GM18519 (cell line): ENCODE data around the gene HLA-DPB1.
"Not testable (repeated sequence)": the region's sequence is repeated elsewhere in the genome, so short reads cannot be mapped to it uniquely, and the experiment has no call there.

Experiments
- ATAC-seq: cut with Tn5 transposase; IDR thresholded peaks from one replicate; pipeline ENCODE4 v1.9.1; 2021; ENCODE audit warnings: mild to moderate bottlenecking, moderate library complexity; ENCODE audit not compliant: unreplicated experiment, low FRiP score

HLA-DPB1 gene

GRCh38 chr6:33101121-33101737 lies 25.4 kb downstream of the HLA-DPB1 start:
- not testable (repeated sequence) for ATAC-seq

GRCh38 chr6:33103776-33104175 lies 28.0 kb downstream of the HLA-DPB1 start:
- no peak for ATAC-seq

DNA sequence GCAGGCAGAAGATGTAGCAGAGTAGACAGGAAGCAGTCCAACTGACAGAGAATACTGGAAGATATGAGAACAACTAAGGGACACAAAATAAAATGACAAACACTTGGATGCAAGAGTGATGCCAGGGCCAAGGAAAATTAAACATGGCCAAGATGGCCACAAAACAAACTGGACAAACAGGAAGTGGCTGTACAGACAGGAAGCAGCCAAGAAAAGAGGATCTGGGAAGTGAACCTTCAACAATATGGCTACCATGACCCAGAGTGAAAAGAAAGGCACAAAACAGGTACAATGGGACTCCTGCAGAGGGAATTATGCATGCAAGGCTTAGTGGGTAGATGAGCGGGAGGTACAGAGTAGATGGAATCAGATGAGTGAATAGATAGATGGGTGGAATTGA lies 29.1 kb downstream of the HLA-DPB1 start:
- ATAC-seq, result no peak

- no peak for ATAC-seq
Measured at GRCh38 chr6:33105386-33105785, 29.6 kb downstream of the HLA-DPB1 start.

DNA sequence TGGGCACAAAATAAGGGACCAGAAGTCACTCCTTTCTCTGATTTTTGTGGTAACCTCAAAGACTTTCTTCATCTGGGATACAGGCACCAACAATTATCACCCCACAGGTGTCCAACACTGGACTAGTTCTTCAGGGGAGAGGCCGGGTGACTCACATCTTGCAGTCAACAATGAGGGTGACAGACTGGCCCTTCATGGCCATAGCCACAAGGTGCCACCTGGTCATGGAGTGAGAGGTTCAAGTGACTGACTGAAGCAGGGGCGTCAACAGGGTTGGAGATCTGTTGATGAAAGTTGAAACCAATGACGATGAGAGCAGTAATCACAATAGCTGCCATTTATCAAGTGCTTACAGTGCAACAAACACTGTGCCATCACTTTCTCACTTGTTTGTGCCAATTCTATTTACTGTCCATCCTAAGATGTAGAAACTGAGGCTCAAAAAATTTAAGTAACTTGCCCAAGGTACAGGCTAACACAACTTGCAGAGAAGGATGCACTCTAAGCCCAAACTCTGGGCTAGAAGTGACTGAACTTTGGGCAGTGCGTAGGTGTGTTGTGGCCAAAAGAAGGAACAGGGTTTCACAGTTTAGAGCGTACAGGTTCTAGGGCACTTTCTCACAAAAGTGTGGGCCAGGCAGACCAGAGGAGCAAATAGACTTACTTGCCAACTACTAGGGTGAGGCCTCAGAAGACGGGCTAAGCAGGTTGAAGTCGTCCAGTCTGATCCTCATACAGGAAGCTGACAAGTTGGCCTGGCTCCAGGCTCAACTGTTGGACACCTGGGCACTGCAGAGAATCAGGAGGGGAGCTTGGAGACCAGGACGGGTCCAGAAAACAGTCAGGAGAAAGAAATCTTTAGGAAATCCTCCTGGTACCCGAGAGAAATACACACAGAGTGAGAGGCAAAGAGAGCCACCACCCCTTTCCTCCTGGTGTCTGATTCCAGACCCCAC lies 30.4 kb downstream of the HLA-DPB1 start:
- no peak for ATAC-seq

DNA sequence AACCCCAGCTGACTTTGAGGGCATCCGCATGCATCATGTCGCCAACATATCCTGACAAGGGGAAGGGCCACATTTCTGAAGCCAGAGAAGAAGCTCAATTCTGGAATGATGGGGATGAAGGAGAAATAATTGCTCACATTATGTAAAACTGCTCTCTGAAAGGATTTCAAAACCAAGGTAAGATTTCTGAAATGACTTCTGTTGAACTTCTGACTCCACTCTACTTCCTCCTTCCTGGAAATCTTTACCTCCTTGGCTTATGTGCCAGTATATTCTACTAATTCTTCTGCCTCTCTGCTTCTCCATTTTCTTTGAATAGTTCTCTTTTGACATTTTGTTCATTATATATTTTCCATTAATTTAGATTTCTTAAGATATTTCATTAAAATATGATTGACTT lies 31.9 kb downstream of the HLA-DPB1 start:
- ATAC-seq, result no peak

DNA sequence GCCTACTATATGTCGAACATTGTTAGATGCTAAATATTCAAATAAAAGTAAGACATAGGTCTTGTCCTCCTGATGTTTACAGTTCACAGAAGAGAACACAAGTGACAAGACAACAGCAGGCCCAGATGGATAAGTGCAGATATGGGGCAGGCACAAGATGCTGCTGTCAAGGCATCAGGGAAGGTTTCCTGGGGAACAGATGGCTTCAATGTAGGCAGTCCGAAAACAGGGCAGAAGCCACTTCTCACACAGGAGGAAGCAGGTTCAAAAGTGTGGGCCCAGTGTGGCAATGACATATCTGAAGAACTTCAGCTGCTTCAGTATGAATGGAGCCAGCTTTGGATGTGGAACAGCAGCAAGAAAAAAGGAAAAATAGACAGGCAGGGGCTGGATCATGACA lies 32.5 kb downstream of the HLA-DPB1 start:
- no peak for ATAC-seq

DNA sequence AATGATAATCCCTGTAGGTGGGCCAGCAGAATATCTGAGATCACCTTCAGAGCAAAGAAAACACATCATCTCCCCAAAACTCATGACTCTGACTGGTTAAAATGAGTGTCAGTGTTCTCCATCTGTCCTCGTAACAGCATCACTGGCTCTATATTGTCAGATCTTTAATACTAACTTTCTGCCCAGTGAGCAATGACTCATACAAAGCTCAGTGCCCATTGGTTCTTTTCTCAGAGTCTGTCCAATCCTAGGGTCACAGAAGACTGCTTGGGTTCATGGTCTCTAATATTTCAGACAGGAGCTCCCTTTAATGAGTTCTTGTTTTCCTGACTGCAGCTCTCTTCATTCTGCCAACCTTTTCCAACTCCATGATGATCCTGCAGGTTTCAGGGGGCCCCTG lies 36.4 kb downstream of the HLA-DPB1 start:
- peak; percentile 73 for ATAC-seq

- no peak for ATAC-seq
Measured at GRCh38 chr6:33113755-33114154, 38.0 kb downstream of the HLA-DPB1 start.

DNA sequence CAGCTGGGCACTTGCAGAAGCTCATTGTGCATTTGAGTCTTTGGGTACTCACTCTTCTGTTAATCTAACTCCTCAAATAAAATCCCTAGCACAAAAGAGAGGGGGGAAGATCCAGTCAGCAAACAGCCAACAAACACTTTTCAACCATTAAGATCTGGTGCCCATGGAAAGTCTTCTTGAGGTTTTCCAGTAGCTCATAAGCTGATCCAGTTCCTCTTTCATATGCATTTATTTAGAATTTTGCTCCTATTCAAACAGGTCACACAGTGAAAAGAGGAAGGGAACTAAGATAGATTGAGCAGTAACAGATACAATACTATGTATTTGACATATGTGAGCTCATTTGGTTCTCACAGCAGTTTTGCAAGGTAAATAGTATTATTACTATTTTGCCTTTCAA lies 38.6 kb downstream of the HLA-DPB1 start:
- ATAC-seq, result no peak

GRCh38 chr6:33116417-33116816 lies 40.6 kb downstream of the HLA-DPB1 start:
- no peak for ATAC-seq

GRCh38 chr6:33116841-33117711 lies 41.3 kb downstream of the HLA-DPB1 start:
- no peak for ATAC-seq

DNA sequence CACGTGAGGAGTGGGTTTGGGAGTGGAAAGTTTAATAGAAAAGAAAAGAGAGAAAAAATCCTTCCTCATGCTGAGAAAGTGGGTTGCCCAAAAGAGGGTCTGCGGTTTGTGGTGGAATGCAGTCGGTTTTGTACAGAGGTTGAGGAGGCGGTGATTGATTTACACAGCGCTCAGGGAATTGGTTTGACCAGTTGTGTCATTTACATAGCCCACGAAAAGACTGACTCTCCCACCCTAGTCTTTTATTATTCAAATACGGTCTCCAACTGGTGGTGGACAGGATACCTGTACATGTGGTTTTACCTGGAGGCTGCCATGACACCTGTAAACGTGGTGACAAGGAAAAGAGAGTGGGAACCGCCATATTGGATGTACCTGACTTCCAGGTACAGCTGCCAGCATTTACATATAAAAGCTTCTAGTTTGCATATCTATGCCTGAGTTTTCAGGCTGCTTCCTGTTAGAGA lies 42.1 kb downstream of the HLA-DPB1 start:
- no peak for ATAC-seq

GRCh38 chr6:33118525-33119123 lies 42.8 kb downstream of the HLA-DPB1 start:
- ATAC-seq, result no peak

DNA sequence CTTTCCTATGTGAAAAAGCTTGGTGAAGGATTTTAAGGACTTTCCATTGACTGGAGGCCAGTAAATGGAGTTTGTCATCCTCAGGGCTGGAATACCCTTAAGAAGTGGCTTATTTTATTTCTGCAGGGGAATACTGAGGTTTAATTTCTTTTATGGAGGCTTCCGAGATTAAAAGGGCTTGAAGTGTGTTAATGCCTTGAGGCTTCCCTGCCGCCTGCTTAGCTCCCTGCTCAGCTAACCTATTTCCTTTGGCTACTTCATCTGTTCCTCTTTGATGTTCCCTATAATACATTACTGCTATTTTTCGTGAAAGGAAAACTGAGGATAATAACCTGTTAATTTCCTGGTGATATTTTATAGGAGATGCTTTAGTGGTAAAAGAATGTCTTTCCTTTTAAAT lies 44.2 kb downstream of the HLA-DPB1 start:
- no peak for ATAC-seq

DNA sequence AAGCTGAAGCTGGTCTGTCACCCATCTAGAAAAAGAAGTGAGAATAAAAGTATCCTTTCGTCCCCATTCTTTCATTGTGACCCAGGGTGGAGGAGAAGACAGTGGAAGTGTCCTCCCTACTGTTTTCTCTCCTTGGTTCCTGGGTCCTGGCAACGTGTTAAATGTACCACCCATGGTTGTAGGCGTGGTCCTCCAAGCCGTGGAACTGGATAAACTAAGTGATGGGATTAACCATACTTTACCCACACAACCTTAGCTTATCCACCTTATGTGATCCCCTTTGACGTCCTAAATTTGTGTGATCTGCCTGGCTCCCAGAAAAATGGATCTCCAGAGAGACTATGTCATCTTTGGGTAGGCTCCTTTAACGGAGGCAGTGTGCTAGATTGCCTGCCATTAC lies 47.4 kb downstream of the HLA-DPB1 start:
- no peak for ATAC-seq

DNA sequence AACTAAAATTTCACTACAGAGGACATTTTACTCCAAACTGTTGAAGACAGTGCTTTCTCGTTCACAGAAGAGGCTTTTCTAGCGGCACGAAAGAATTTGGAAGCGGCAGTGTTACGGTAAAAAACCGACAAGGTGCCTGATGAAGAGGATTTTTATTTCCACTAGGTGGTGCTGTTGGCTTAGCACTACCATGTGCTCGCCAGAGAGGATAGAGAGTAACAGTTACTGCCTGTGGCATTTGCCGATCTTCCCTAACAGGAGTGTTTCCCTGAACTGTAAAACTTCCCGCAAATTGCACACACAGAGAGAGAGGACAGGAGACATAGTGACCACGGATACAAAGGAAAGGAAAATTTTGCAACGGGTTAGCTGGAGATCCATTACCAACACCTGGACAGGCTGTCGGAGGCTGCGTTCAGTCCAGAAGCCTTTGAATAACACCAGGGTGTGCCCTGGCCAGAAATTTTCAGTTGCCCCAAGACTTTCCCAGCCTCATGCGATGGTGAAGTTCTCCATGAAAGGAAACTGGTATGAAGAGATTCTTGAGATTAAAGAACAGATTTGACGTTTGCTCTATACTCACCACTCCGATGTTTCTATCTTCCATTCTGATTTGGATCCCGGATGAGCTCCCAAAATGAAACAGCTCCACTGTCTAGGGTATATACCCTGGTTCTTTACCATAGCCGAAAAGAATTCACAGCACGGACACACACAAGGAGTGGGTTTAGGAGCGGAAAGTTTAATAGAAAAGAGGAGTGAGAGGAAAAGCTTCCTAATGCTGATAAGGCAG lies 48.1 kb downstream of the HLA-DPB1 start:
- ATAC-seq, result no peak

- no peak for ATAC-seq
Measured at GRCh38 chr6:33124525-33124901, 48.7 kb downstream of the HLA-DPB1 start.

DNA sequence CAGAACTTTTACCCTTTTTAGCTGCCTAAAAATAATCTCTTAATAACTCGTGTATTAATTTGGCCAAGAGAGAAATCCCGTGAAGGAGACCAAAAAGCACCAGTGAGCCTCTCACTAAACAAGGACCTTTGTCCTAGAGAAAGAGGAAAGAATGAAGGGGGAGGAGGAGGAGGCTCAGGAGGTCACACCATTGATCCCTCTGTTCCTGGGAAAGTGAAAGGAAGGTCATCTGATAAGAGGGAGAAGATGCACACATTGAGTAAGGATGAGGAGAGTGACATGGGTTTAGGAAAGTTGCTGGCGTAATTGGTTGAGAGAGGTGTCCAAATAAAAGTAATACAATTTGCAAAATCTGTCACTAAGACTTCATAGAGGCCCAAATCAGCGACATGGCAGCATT lies 49.2 kb downstream of the HLA-DPB1 start:
- no peak for ATAC-seq
